Endothelial cell (in vitro differentiated cells): Measurements from ENCODE around the gene LCOR. TPM values are rescaled to one million over a fixed set of nuclear protein-coding genes. Genes with fewer than 3 reads are reported as not detected.

Experiments used
- DNase-seq: peaks from one replicate; pipeline ENCODE4 v3.0.0; 2021; ENCODE audit warnings: low spot score
- H3K27ac Mint-ChIP-seq: one replicate; pipeline ENCODE4 v1.8.0; 2021; ENCODE audit warnings: mixed read lengths, inconsistent platforms; ENCODE audit not compliant: unreplicated experiment
- H3K27me3 Mint-ChIP-seq: one replicate; pipeline ENCODE4 v1.8.0; 2021; ENCODE audit warnings: mild to moderate bottlenecking, moderate library complexity, mixed read lengths, inconsistent platforms; ENCODE audit not compliant: unreplicated experiment
- H3K36me3 Mint-ChIP-seq: one replicate; pipeline ENCODE4 v1.8.0; 2021; ENCODE audit warnings: mild to moderate bottlenecking, low read depth, mixed read lengths, inconsistent platforms; ENCODE audit not compliant: unreplicated experiment
- H3K4me1 Mint-ChIP-seq: one replicate; pipeline ENCODE4 v1.8.0; 2021; ENCODE audit warnings: mild to moderate bottlenecking, mixed read lengths, inconsistent platforms; ENCODE audit not compliant: unreplicated experiment
- H3K4me3 Mint-ChIP-seq: one replicate; pipeline ENCODE4 v1.8.0; 2021; ENCODE audit warnings: mild to moderate bottlenecking, mixed read lengths, inconsistent platforms; ENCODE audit not compliant: unreplicated experiment
- H3K9me3 Mint-ChIP-seq: one replicate; pipeline ENCODE4 v1.8.0; 2021; ENCODE audit warnings: mixed read lengths, inconsistent platforms; ENCODE audit not compliant: unreplicated experiment
- long read RNA-seq: library from polyadenylated mRNA; unstranded; transcript quantifications from one replicate; pipeline ENCODE4 v2.0.0, GENCODE V29; 2020; ENCODE audit not compliant: unreplicated experiment
- total RNA-seq: library from RNA; stranded (reverse); fragmentation: NEBNext Ultra II Directional; extraction: Animal tissue kit (Norgen Biotek cat#: 25700); gene quantifications from one replicate; pipeline ENCODE4 v1.2.1, GENCODE V29; 2021; ENCODE audit not compliant: unreplicated experiment
- TF ChIP-seq, protein P1 (sequence below): fragments of 200-600 bp; sonication (generic); IDR thresholded peaks from one replicate; pipeline ENCODE4 v1.5.0; 2021; ENCODE audit warnings: antibody characterized with exemption; ENCODE audit not compliant: unreplicated experiment

The LCOR gene
- total RNA-seq = 36.6 TPM
- long read RNA-seq, partial matches to known transcripts = 1 of 4 reads
- long read RNA-seq, other reads (novel, unspliced or antisense) = 3 of 4 reads

GRCh38 chr10:96831867-96832720 is at the start of gene LCOR:
LCOR (plus strand) TSS chr10:96832298; CDS start chr10:96949058, 116,760 bp downstream.
- peak within 1 kb of the TSS; percentile 95 for H3K27ac Mint-ChIP-seq
- TF ChIP-seq, protein P1, sequence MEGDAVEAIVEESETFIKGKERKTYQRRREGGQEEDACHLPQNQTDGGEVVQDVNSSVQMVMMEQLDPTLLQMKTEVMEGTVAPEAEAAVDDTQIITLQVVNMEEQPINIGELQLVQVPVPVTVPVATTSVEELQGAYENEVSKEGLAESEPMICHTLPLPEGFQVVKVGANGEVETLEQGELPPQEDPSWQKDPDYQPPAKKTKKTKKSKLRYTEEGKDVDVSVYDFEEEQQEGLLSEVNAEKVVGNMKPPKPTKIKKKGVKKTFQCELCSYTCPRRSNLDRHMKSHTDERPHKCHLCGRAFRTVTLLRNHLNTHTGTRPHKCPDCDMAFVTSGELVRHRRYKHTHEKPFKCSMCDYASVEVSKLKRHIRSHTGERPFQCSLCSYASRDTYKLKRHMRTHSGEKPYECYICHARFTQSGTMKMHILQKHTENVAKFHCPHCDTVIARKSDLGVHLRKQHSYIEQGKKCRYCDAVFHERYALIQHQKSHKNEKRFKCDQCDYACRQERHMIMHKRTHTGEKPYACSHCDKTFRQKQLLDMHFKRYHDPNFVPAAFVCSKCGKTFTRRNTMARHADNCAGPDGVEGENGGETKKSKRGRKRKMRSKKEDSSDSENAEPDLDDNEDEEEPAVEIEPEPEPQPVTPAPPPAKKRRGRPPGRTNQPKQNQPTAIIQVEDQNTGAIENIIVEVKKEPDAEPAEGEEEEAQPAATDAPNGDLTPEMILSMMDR = no peak
- DNase-seq = peak; percentile 88

DNA sequence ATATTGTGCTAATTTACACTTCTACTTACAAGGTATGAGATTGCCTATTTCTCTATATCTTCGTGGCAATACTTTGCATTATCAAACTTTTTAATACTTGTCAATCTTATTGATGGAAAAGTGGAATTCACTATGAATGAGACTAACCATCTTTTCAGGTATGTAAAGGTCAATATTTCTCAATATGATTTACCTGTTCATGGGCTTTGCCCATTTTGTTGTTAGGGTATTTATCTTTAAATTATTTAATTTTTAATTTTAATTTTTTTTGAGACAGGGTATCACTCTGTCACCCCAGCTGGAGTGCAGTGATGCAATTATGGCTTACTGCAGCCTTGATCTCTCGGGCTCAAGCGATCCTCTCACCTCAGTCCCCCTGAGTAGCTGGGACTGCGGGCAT is 47.8 kb upstream of the LCOR start:
- no peak for DNase-seq
- H3K27me3 Mint-ChIP-seq = no peaks in the 10 kb centered on the region
- no peaks in the 10 kb centered on the region for H3K4me1 Mint-ChIP-seq

More at GRCh38 chr10:96831867-96832720, at the start of gene LCOR:
- Mint-ChIP-seq H3K27me3 (peaks cover 11% of the 10 kb centered on the region), H3K36me3 (peaks cover 8% of the 10 kb centered on the region), H3K4me3 (peak within 1 kb of the TSS; percentile 98), H3K4me1 (peaks cover 31% of the 10 kb centered on the region), H3K9me3 (no peaks in the 10 kb centered on the region)

DNA sequence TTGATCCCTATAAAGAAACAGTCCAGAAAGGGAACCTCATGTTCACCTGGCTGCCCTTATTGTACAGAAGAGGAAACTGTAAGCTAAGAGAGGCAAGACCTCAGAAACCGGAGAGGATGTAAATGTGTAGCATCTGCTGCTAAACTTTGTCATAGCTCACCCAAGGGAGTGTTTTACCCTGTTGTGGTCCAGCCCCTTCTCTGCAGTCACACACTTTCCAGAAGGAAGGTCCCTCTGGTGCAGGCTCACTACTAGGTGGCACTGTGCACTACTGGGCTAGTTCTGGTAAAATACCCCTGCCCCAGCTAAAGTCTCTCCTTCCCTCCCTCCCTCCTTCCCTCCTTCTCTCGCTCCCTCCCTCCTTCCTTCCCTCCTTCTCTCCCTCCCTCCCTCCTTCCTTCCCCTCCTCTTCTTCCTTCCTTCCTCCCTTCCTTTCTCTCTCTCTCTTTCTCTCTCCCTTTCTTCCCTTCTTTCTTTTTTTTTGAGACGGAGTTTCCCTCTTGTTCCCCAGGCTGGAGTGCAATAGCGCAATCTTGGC is 42.5 kb upstream of the LCOR start:
- Mint-ChIP-seq H3K4me1 (peaks cover 4% of the 10 kb centered on the region), H3K9me3 (no peaks in the 10 kb centered on the region), H3K4me3 (no peak overlapping the region), H3K27ac (no peak overlapping the region), H3K27me3 (peaks cover 2% of the 10 kb centered on the region), H3K36me3 (no peaks in the 10 kb centered on the region)
- TF ChIP-seq, protein P1 = no peak
- DNase-seq = no peak

More for the DNA sequence above, 47.8 kb upstream of the LCOR start:
- Mint-ChIP-seq H3K27ac (no peak overlapping the region), H3K36me3 (no peaks in the 10 kb centered on the region), H3K9me3 (no peaks in the 10 kb centered on the region), H3K4me3 (no peak overlapping the region)
- TF ChIP-seq, protein P1 = no peak

DNA sequence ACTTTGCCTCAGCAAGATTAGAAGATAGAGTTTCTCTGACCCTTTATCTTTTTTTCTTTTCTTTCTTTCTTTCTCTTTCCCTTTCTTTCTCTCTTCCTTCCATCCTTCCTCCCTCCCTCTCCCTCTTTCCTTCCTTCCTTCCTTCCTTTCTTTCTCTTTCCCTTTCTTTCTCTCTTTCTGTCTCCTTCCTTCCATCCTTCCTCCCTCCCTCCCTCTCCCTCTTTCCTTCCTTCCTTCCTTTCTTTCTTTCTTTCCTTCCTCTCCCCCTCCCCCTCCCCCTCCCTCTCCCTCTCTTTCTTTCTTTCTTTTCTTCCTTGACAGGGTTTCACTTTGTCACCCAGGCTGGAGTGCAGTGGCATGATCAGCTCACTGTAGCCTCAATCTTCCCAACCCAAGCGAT is 40.2 kb upstream of the LCOR start:
- Mint-ChIP-seq H3K4me1 (peaks cover 4% of the 10 kb centered on the region), H3K4me3 (no peak overlapping the region), H3K9me3 (no peaks in the 10 kb centered on the region), H3K27me3 (peaks cover 2% of the 10 kb centered on the region), H3K36me3 (no peaks in the 10 kb centered on the region), H3K27ac (peak overlapping the region; percentile 70)
- no peak for DNase-seq
- TF ChIP-seq, protein P1 = no peak
